Kidney epithelial cell (primary cell): ENCODE data around the gene EGR4. TPM values are rescaled to one million over a fixed set of nuclear protein-coding genes. Genes with fewer than 3 reads are reported as not detected.

Experiments
- DNase-seq: peaks from one replicate; pipeline ENCODE4 v3.0.0-alpha.2; 2010; ENCODE audit warnings: low read depth
- H3K27me3 ChIP-seq: 2 replicates; pipeline ENCODE4 v1.6.0; 2011; ENCODE audit warnings: low read length; ENCODE audit not compliant: control insufficient read depth, insufficient read depth
- H3K36me3 ChIP-seq: 2 replicates; pipeline ENCODE4 v1.5.1; 2011; ENCODE audit warnings: low read length; ENCODE audit not compliant: control insufficient read depth, insufficient read depth
- H3K4me3 ChIP-seq: 2 replicates; pipeline ENCODE4 v1.5.1; 2011; ENCODE audit warnings: low read depth, mild to moderate bottlenecking, control low read depth, low read length
- total RNA-seq: library from RNA; depleted of rRNA; stranded (reverse); fragments of >200 nt; gene quantifications from 2 replicates; pipeline ENCODE4 v1.2.3, GENCODE V29; 2015
- TF ChIP-seq, protein P1 (sequence below): IDR thresholded peaks from 2 replicates; pipeline ENCODE4 v1.5.1; 2011; ENCODE audit warnings: mild to moderate bottlenecking, moderate library complexity, low read length, control low read depth, inconsistent platforms; ENCODE audit not compliant: insufficient read depth, poor library complexity, severe bottlenecking

The EGR4 gene
- total RNA-seq, 1 donor from 2014 or later = not detected

DNA sequence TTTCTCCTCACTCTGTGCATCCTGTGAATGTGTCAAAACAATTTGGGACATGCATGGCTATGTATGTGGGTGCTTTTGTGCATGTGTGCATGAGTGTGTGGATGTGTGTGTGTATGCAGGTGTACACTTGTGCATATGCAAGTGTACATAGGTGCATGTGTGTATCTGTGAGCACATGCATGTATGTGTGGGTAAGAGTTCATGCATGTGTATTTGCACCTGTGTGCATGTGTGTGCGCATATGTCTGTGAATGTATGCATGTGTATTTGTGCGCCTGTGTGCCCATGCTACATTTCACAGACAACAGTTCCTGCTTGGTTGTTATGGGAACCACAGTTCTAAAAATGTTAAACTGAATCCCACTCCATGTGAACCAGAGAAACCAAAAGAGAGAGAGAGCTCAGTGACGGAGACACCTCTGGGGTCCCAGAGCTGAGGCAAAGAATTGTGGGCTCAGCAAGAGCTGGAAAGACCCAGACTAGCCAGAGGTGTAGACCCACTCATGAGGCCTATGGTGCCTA, 7.2 kb downstream of the EGR4 start:
- Histone ChIP-seq H3K36me3 (no peaks in the 10 kb centered on the region), H3K27me3 (peaks cover 28% of the 10 kb centered on the region)
- TF ChIP-seq, protein P1, sequence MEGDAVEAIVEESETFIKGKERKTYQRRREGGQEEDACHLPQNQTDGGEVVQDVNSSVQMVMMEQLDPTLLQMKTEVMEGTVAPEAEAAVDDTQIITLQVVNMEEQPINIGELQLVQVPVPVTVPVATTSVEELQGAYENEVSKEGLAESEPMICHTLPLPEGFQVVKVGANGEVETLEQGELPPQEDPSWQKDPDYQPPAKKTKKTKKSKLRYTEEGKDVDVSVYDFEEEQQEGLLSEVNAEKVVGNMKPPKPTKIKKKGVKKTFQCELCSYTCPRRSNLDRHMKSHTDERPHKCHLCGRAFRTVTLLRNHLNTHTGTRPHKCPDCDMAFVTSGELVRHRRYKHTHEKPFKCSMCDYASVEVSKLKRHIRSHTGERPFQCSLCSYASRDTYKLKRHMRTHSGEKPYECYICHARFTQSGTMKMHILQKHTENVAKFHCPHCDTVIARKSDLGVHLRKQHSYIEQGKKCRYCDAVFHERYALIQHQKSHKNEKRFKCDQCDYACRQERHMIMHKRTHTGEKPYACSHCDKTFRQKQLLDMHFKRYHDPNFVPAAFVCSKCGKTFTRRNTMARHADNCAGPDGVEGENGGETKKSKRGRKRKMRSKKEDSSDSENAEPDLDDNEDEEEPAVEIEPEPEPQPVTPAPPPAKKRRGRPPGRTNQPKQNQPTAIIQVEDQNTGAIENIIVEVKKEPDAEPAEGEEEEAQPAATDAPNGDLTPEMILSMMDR = no peak

GRCh38 chr2:73285159-73285739, 8.1 kb downstream of the EGR4 start:
- TF ChIP-seq, protein P1 = no peak
- Histone ChIP-seq H3K27me3 (peaks cover 19% of the 10 kb centered on the region), H3K4me3 (no peak overlapping the region)

More for the DNA sequence above, 7.2 kb downstream of the EGR4 start:
- no peak for DNase-seq
- H3K4me3 ChIP-seq = no peak overlapping the region

DNA sequence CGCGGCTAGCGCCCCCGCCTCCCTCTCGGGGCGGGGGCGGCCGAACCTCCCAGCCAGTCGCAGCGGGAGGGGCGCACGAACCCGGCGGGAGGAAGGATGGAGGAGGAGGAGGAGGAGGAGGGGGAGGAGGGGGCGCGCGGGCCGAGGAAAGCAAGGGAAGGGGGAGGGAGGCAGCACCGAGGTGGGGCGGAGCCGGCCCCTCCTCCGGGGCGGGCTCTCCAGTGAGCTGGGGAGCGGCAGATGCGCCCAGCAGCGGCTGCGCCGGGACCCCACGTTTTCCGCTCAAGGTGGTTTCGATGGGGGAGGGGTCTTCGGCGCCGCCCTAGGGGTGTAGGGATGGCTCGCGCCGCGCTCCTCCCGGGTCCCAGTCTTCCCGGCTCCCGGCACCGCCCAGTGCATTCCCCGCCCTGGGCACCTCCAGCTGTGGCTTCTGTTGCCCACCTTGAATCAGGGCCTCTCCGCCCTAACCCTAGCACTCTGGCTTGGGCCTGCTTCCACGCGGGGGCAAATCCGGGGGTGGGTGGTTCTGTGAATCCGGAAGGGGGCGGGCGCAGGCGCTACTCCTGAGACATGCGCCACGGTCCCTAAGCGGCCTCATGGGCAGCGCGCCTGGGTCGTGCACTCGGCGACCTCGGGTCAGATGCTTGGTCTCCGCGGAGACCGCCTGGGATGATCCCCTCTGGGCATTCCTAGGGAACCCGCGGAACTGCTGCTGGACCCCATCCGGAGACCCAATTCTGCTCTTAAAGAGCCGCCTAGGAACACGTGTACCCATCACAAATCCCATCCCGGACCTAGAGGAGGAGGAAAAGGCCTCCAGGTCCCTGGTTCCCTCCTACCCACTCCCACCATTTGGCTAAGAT, 8.8 kb downstream of the EGR4 start, which contains the start of gene FBXO41:
FBXO41 (minus strand) TSS at position 183 of the 863 bp plus-strand sequence. CDS start 14,848 bp downstream, outside the sequence.
- no peaks in the 10 kb centered on the region for H3K36me3 ChIP-seq
- DNase-seq = no peak
- TF ChIP-seq, protein P1 = no peak
- peaks cover 11% of the 10 kb centered on the region for H3K27me3 ChIP-seq
- H3K4me3 ChIP-seq = peak within 1 kb of the TSS; percentile 61

More at GRCh38 chr2:73285159-73285739, 8.1 kb downstream of the EGR4 start:
- H3K36me3 ChIP-seq = no peaks in the 10 kb centered on the region
- no peak for DNase-seq

DNA sequence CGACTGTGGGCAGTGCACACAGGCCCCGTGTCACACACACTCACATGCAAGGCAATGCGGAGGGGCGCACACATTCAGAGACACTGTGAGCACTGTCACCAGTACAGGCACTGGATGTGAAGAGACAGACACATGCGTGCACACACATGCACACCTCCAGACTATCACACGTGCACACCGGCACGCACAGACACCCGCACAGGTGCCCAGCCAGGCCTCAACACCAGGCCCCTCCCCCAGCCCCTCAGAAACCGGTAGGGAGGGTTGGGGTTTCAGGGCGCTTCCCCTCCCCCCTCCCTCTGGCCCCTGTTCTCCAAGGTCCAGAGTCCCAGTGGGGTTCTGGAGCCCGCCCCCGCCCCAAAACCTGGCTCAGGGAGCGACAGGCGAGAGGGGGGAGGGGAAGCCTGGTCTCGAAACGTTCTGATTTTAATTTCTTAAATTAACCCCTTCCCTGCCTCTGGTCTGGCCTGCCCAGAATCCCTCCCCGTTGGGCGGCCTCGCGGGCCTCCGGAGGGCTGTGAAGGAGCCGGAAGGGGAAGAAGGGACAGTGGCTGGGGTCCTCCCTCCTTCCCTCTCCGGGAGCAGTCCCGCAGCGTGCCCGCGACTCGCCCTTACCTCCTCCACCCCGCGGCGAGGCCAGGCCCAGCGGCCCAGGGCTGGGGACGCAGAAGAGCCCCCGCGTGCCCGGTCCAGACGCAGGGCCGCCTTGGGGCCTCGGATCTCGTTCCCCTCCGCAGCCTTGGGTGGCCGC, 9.6 kb downstream of the EGR4 start:
- TF ChIP-seq, protein P1 = no peak
- Histone ChIP-seq H3K4me3 (peak overlapping the region; percentile 61), H3K36me3 (no peaks in the 10 kb centered on the region), H3K27me3 (peaks cover 11% of the 10 kb centered on the region)
- no peak for DNase-seq

DNA sequence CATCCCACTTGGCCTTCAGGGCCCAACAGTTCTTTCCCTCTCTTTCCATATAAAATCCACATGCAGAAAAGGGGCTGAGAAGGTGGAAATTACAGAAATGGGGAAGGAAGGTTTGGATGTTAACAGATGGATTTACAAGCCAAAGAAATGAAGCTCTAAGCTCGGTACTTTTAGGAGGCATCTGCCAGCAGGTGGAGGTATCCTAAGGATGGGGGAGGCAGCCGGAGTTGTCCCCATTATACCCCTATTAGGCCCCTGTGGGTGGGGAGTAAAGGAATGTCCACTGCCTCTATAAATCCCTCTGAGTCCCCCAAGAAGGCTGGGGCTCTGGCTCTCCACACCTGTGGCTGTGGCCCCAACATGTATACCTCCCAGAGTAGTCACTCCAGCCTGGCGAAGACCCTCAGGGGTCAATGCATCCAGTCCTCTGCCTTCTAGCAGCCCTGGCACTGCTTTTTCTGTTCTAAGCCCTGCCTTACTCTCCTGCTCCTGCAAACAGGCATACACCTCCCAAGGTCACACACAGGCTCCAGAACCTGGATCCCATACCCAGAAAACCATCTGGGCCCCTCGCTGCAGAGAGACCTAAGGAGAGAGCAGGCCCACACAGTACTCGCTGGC, 10.3 kb downstream of the EGR4 start:
- Histone ChIP-seq H3K36me3 (no peaks in the 10 kb centered on the region), H3K27me3 (peaks cover 9% of the 10 kb centered on the region), H3K4me3 (no peak overlapping the region)
- TF ChIP-seq, protein P1 = no peak
- DNase-seq = no peak
